Left cardiac atrium (tissue), 4 donors: Measurements from ENCODE around the gene PROSER2. TPM values are rescaled to one million over a fixed set of nuclear protein-coding genes. Genes with fewer than 3 reads are reported as not detected.

Source experiments
- ATAC-seq, 2 donors: fragments of 200-7000 bp; cut with Tn5 transposase; one replicate each; pipeline ENCODE4 v1.9.1; 2020; ENCODE audit warnings: mild to moderate bottlenecking in 2 of 2, moderate library complexity in 2 of 2
- DNase-seq: peaks from one replicate; pipeline ENCODE4 v3.0.0-alpha.2; 2020
- intact Hi-C, 2 donors: fragments of 100-400 bp; cut with DNase I; formaldehyde crosslinking; loops; one replicate each; pipeline versions ENCODE4 v1.14.1 to v1.15.1; 2022 to 2023
- total RNA-seq, 2 donors: library from RNA; stranded (reverse); fragmentation: NEBNext Ultra II Directional; extraction: Animal tissue kit (Norgen Biotek cat#: 25700); gene quantifications; one replicate each; pipeline ENCODE4 v1.2.1, GENCODE V29; 2021
- donor health status: DM: no; HTN: yes; CAD: no.
- donor health status: DM: no; HTN: yes; CAD: no; lungs with severe emphysema.
- donor health status: DM: yes; HTN: yes; CAD: no.
- donor health status: Dilated cardiomyopathy.

The PROSER2 gene
- total RNA-seq, 2 donors from 2014 or later, result 1.8 to 2.9 TPM

DNA sequence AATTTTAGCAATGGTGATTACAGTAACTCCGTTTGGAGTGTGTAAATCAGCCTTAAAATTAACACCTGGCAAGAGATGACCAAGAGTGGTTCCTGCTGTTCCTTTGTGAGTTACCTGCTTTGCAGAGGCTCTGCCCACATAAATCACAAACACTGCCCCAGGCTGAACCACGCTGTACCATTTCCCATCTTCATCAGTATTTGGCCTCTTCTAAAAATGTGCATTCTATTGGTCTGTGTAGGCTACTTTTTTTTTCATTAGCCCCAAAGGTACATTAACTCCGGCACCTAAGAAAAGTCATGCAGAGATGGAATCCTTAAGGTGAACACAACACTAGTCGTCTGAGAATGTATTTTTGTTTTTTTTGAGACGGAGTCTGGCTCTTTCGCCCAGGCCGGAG lies 96.1 kb downstream of the PROSER2 start:
- intact Hi-C loops, result no loop called here
- ATAC-seq (no peak), DNase-seq (no peak)

Other genes starting within 250 kb of the PROSER2 start
- 1 to 10 TPM; 7.9 to 9.2 TPM for gene USP6NL, start 211.7 kb upstream of the PROSER2 start, total RNA-seq
- gene ECHDC3, start 81.0 kb upstream of the PROSER2 start, total RNA-seq, result 10 to 100 TPM; 55.7 to 56.1 TPM
- gene UPF2, start 219.5 kb downstream of the PROSER2 start, total RNA-seq, result 10 to 100 TPM; 13.7 to 16.9 TPM
- 10 to 100 TPM; 14.2 to 18.2 TPM for gene DHTKD1, start 245.6 kb downstream of the PROSER2 start, total RNA-seq